SK-N-SH treated with all-trans-retinoic acid at 6 μM for 48 hours (cell line): ENCODE data around the gene CD48.
A peak's percentile ranks its signal among the peaks of the same experiment; 100 is the strongest.

Source experiments
- ATAC-seq: fragments of 200-7000 bp; cut with Tn5 transposase; 3 replicates; pipeline ENCODE4 v1.9.1; 2020; ENCODE audit warnings: mild to moderate bottlenecking, moderate library complexity
- ARNTL ChIP-seq: fragments of 450-650 bp; formaldehyde crosslinking; IDR thresholded peaks from 2 replicates; pipeline ENCODE4 v1.5.0; 2020; ENCODE audit warnings: low read depth, mild to moderate bottlenecking, moderate library complexity, borderline replicate concordance
- CSDC2 ChIP-seq: fragments of 250-450 bp; sonication (Bioruptor Pico); IDR thresholded peaks from 2 replicates; pipeline ENCODE4 v1.5.0; 2020; ENCODE audit warnings: mild to moderate bottlenecking, moderate library complexity
- CSRNP3 ChIP-seq: fragments of 250-450 bp; sonication (Bioruptor Pico); IDR thresholded peaks from 2 replicates; pipeline ENCODE4 v1.5.1; 2021; ENCODE audit warnings: mild to moderate bottlenecking, moderate library complexity
- ESRRG ChIP-seq: fragments of 250-450 bp; sonication (Bioruptor Pico); IDR thresholded peaks from 2 replicates; pipeline ENCODE4 v1.6.1; 2021; ENCODE audit warnings: mild to moderate bottlenecking
- GLIS3 ChIP-seq: fragments of 250-450 bp; sonication (Bioruptor Pico); IDR thresholded peaks from 2 replicates; pipeline ENCODE4 v1.5.0; 2020; ENCODE audit warnings: mild to moderate bottlenecking, moderate library complexity
- OSR1 ChIP-seq: fragments of 250-450 bp; sonication (Bioruptor Pico); IDR thresholded peaks from 2 replicates; pipeline ENCODE4 v1.8.0; 2022; ENCODE audit warnings: moderate library complexity, mild to moderate bottlenecking, inconsistent platforms
- POU6F1 ChIP-seq: fragments of 250-450 bp; sonication (Bioruptor Pico); IDR thresholded peaks from 2 replicates; pipeline ENCODE4 v1.8.0; 2021; ENCODE audit warnings: low read depth, mild to moderate bottlenecking, moderate library complexity, borderline replicate concordance
- PPARA ChIP-seq: fragments of 250-450 bp; sonication (Bioruptor Pico); IDR thresholded peaks from 2 replicates; pipeline ENCODE4 v1.5.0; 2020; ENCODE audit warnings: mild to moderate bottlenecking, borderline replicate concordance
- SNAI2 ChIP-seq: fragments of 250-450 bp; sonication (Bioruptor Pico); IDR thresholded peaks from 2 replicates; pipeline ENCODE4 v1.5.0; 2020; ENCODE audit warnings: mild to moderate bottlenecking, moderate library complexity
- TOX ChIP-seq: fragments of 250-450 bp; sonication (Bioruptor Pico); IDR thresholded peaks from 2 replicates; pipeline ENCODE4 v1.8.0; 2021; ENCODE audit warnings: mild to moderate bottlenecking, moderate library complexity, borderline replicate concordance
- TSHZ2 ChIP-seq: fragments of 250-450 bp; sonication (Bioruptor Pico); IDR thresholded peaks from 2 replicates; pipeline ENCODE4 v1.5.0; 2020; ENCODE audit warnings: mild to moderate bottlenecking, moderate library complexity
- ZC3H10 ChIP-seq: fragments of 250-450 bp; sonication (Bioruptor Pico); IDR thresholded peaks from 2 replicates; pipeline ENCODE4 v1.5.1; 2021; ENCODE audit warnings: mild to moderate bottlenecking, moderate library complexity
- ZFP3 ChIP-seq: fragments of 250-450 bp; sonication (Bioruptor Pico); IDR thresholded peaks from 2 replicates; pipeline ENCODE4 v1.5.0; 2020; ENCODE audit warnings: mild to moderate bottlenecking, moderate library complexity
- ZFP30 ChIP-seq: fragments of 450-650 bp; formaldehyde crosslinking; IDR thresholded peaks from 2 replicates; pipeline ENCODE4 v1.5.0; 2022; ENCODE audit warnings: mild to moderate bottlenecking, moderate library complexity
- ZNF565 ChIP-seq: fragments of 450-650 bp; formaldehyde crosslinking; conservative IDR thresholded peaks from 2 replicates; pipeline ENCODE4 v1.5.0; 2020; ENCODE audit warnings: low read depth, mild to moderate bottlenecking, moderate library complexity
- ZNF8 ChIP-seq: fragments of 450-650 bp; formaldehyde crosslinking; IDR thresholded peaks from 2 replicates; pipeline ENCODE4 v1.5.0; 2020; ENCODE audit warnings: mild to moderate bottlenecking, moderate library complexity
- TF ChIP-seq, protein P1 (sequence below): fragments of 250-450 bp; sonication (Bioruptor Pico); IDR thresholded peaks from 2 replicates; pipeline ENCODE4 v1.8.0; 2020; ENCODE audit warnings: mild to moderate bottlenecking, moderate library complexity, borderline replicate concordance
- TF ChIP-seq, protein P2 (sequence below): fragments of 250-450 bp; sonication (Bioruptor Pico); IDR thresholded peaks from 2 replicates; pipeline ENCODE4 v1.5.1; 2020; ENCODE audit warnings: low read depth, mild to moderate bottlenecking, moderate library complexity

CD48 gene

DNA sequence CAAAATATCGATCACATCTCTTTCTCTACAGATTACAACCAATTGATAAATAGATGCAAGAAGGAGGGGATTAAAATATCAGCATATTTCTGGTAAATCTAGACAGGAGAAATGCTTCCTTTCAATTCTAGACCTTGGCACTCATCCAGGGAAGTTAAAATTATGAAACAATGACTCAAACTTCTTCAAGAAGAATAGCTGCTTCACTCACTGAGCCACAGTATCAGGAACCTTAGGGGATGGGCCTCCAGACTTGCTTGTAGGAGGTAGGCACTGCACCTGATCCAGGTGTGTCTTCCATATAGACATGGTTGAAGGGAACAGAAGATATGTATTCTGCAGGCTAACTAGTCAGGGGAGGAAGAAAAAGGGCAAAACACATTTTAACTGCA is 37.3 kb upstream of the CD48 start:
- no peak for ATAC-seq
- TF ChIP-seq, protein P1, sequence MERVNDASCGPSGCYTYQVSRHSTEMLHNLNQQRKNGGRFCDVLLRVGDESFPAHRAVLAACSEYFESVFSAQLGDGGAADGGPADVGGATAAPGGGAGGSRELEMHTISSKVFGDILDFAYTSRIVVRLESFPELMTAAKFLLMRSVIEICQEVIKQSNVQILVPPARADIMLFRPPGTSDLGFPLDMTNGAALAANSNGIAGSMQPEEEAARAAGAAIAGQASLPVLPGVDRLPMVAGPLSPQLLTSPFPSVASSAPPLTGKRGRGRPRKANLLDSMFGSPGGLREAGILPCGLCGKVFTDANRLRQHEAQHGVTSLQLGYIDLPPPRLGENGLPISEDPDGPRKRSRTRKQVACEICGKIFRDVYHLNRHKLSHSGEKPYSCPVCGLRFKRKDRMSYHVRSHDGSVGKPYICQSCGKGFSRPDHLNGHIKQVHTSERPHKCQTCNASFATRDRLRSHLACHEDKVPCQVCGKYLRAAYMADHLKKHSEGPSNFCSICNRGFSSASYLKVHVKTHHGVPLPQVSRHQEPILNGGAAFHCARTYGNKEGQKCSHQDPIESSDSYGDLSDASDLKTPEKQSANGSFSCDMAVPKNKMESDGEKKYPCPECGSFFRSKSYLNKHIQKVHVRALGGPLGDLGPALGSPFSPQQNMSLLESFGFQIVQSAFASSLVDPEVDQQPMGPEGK (CRISPR knock-in tag), result no peak
- no peak for TF ChIP-seq PPARA (CRISPR knock-in tag)
- no peak for TF ChIP-seq ZFP3 (CRISPR knock-in tag)
- TF ChIP-seq ZNF8 (CRISPR knock-in tag), result no peak
- no peak for TF ChIP-seq TSHZ2 (CRISPR knock-in tag)
- TF ChIP-seq TOX (CRISPR knock-in tag), result no peak
- TF ChIP-seq OSR1 (CRISPR knock-in tag), result no peak
- no peak for TF ChIP-seq ESRRG
- no peak for TF ChIP-seq ARNTL (CRISPR knock-in tag)
- no peak for TF ChIP-seq SNAI2
- no peak for TF ChIP-seq ZC3H10
- TF ChIP-seq POU6F1 (CRISPR knock-in tag), result no peak
- TF ChIP-seq CSDC2 (CRISPR knock-in tag), result no peak
- TF ChIP-seq ZNF565, result no peak
- TF ChIP-seq GLIS3 (CRISPR knock-in tag), result no peak
- no peak for TF ChIP-seq ZFP30 (CRISPR knock-in tag)
- no peak for TF ChIP-seq CSRNP3

GRCh38 chr1:160748181-160748877 is 36.7 kb upstream of the CD48 start:
- TF ChIP-seq POU6F1 (CRISPR knock-in tag), result no peak
- TF ChIP-seq ZNF8 (CRISPR knock-in tag), result no peak
- TF ChIP-seq ZNF565, result no peak
- TF ChIP-seq, protein P2, sequence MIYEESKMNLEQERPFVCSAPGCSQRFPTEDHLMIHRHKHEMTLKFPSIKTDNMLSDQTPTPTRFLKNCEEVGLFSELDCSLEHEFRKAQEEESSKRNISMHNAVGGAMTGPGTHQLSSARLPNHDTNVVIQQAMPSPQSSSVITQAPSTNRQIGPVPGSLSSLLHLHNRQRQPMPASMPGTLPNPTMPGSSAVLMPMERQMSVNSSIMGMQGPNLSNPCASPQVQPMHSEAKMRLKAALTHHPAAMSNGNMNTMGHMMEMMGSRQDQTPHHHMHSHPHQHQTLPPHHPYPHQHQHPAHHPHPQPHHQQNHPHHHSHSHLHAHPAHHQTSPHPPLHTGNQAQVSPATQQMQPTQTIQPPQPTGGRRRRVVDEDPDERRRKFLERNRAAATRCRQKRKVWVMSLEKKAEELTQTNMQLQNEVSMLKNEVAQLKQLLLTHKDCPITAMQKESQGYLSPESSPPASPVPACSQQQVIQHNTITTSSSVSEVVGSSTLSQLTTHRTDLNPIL (CRISPR knock-in tag), result no peak
- TF ChIP-seq TSHZ2 (CRISPR knock-in tag), result no peak
- no peak for TF ChIP-seq ZFP30 (CRISPR knock-in tag)
- no peak for TF ChIP-seq OSR1 (CRISPR knock-in tag)
- peak; percentile 36 for ATAC-seq
